GM21825 (cell line): ENCODE data around the gene BRSK2.

Experiments used
- ATAC-seq: cut with Tn5 transposase; IDR thresholded peaks from one replicate; pipeline ENCODE4 v1.9.1; 2021; ENCODE audit warnings: mild to moderate bottlenecking, moderate library complexity; ENCODE audit not compliant: unreplicated experiment

Gene BRSK2

DNA sequence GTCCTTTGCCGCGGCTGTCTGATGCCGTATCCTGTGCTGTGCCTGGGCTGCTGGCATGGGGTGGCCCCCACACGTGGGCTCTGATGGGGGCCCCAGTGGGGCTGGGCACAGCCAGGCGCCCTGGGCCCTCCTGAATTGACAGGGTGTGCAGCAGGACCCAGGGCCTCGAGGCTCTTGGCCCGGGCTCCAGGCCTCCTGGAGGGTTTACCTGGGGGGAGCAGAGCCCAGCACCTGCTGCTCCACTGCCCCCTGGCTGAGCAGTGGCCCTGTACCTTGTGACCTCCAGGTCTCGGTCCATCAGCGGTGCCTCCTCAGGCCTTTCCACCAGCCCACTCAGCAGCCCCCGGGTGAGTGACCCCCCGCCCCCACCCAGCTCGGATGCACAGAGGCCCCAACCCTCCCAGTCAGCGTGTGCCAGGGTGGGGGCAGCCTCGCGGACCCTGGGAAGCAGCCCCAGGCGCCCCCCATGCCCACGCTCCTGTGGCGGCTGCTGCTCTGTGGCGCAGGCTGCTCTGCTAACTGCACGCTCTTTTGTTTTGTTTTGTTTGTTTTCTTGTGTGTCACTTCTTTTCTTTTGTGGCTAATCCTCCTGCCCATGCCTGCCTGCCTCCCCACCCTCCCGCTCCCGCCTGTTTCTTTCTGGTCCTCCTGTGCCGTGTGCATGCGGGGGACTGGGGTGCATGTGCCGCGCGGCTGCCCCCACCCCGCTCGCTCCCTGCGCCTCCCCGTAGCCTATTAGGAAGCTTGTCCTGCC lies 59.9 kb downstream of the BRSK2 start:
- ATAC-seq, result no peak

DNA sequence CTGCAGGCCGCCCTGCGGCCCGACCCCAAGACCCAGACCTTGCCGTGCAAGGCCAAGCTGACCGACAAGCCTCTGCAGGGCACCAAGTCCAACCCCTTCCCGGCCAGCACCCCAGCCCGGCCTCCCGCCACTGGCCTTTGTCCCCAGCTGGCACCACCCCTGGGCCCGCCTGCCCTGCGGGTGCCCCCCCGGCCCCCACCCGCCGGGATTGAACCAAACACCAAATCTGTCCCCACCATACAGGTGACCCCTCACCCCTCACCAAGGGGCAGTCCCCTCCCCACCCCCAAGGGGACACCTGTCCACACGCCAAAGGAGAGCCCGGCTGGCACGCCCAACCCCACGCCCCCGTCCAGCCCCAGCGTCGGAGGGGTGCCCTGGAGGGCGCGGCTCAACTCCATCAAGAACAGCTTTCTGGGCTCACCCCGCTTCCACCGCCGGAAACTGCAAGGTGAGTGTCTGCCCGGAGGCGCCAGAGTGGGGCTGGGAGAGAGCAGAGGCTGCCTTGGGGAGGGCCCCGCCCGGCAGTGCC lies 60.7 kb downstream of the BRSK2 start:
- no peak for ATAC-seq

GRCh38 chr11:1450949-1451710 lies 61.4 kb downstream of the BRSK2 start:
- no peak for ATAC-seq

GRCh38 chr11:1451781-1452470 lies 62.2 kb downstream of the BRSK2 start:
- ATAC-seq, result no peak

DNA sequence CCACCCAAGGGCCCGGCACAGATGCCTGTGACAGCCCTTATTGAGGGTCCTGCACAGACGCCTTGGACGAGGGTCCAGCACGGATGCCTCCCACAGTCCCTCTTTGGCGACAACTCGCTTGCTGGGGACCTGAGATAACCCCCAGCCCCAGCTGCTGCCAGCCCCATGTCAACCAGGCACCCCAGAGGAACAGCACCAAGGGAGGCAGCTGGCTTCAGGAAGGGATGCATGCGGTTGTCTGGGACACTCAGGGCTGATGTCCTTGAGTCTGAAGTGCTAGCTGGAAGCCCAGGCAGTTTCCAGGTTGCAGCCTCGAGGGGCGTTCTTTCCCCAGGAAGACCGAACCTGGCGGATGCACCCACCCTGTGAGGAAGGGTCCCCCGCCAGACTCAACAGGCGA lies 63.0 kb downstream of the BRSK2 start:
- no peak for ATAC-seq

DNA sequence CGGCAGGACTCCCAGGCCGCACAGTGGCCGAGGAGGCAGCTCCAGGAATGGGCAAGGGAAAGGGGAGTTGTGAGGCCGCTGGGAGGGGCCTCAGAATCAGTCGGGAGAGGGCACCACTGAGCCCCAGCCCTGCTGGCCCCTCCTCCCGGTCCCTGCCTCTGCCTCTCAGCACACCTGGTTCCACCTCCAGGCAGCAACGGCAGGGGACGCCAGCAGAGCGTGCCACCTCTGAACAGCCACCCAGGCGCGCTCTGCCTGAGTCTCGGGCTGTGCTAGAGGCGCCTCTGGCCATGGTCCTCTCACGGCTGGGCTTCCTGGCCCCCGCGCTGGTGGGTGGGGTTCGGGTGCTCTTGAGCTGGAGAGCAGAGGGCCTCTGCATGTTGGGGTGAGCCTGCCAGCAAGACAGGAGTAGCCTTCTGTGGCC lies 63.9 kb downstream of the BRSK2 start:
- ATAC-seq, result no peak

DNA sequence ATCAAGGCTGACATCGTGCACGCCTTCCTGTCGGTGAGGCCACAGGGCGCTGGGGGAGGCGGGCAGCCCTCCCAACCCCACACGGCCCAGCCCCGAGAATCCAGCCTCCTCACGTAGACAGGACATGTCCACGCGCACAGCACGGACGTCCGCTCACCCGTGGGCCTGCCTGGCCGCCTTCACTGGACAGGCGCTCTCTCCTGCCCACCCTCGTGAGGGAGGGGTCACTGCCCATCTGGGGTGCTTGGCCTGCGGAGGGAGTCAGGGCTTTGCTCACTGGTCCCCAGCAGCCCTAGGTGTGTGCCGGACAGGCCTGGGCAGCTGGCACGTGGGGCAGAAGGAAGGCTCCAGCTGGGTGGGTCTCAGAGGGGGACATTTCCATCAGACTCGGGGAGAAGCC lies 64.8 kb downstream of the BRSK2 start:
- no peak for ATAC-seq

GRCh38 chr11:1455032-1455762 lies 65.5 kb downstream of the BRSK2 start:
- no peak for ATAC-seq

GRCh38 chr11:1455763-1456060 lies 66.0 kb downstream of the BRSK2 start:
- no peak for ATAC-seq

DNA sequence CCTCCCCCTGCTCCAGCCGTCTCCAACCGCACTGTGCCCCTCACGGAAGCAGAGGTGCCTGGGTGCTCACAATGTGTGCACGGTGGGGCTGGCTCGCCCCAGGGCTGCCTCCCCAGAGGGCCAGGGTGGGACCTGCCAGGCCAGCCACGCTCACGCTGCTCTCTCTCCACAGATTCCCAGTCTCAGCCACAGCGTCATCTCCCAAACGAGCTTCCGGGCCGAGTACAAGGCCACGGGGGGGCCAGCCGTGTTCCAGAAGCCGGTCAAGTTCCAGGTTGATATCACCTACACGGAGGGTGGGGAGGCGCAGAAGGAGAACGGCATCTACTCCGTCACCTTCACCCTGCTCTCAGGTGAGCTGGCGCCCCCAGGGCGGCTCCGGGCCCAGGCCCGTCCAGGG lies 66.4 kb downstream of the BRSK2 start:
- no peak for ATAC-seq

DNA sequence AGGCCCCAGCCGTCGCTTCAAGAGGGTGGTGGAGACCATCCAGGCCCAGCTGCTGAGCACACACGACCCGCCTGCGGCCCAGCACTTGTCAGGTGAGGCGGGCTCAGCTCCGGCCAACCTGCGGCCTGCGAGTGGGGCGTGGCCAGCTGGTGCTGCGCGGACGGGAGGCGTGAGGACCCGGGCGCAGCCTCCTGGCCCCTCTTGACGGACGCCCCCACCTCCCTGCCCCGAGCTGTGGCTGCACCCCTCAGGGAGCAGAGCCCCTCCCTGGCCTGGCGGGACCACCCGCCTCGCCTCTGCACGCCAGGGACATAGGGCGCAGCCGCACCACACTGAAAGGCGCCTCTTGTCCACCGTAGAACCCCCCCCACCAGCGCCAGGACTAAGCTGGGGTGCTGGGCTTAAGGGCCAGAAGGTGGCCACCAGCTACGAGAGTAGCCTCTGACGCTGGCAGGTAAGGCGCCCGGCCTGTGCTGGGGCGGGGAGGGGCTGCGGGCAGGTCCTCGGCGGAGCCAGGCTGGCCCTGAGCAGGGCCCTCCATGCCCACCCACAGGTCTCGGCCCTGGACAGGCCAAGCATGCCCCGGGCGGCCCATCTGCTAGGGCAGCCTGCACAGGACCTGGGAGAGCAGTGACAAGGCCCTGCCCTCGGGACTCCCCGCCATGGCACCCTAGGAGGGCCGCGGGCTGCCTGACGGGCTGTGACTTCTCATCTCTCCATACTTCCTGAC lies 67.0 kb downstream of the BRSK2 start:
- ATAC-seq, result no peak

- ATAC-seq, result no peak
Observed at GRCh38 chr11:1457326-1457680, 67.6 kb downstream of the BRSK2 start.

GRCh38 chr11:1457856-1458255 lies 68.1 kb downstream of the BRSK2 start:
- ATAC-seq, result no peak

DNA sequence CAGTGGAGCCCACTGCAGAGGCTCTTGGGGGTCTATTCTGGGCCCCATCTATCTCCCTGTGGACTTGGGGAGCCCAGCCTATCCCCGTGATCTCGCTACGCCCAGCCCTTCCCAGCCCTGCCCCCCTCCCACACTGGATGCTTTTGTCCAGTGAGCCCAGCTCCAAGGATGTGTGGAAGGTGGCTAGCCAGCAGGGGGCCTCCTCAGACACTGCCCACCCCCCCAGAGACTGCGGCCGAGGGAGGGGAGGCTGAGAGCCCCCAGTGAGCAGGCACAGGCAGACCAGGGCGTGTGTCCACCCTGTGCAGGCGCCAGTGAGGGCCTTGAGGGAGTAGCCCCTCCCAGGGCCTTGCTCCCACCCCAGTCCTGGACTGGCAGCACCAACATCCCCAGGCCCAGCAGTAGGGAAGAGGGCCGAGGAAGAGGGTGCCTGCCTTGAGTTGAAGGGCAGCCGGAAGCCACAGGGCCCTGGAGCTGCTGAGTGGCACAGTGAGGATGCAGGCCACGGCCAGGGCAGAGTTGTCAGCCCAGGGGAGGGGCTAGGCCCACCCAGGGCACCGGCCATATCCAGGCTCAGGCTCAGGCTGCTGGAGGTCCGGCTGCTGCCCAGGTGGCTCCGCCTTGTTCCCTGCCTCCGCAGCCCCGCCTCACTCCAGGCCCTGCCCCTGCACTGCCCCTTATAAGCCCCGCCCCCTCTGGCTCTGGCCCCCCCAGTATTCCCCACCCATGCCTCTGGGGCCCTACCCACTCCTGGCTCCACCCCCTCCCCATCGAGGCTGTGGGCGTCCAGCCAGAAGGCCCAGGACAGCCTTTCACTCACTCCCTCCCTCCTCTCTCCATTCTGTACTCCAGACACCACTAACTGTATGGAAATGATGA lies 68.8 kb downstream of the BRSK2 start:
- no peak for ATAC-seq

- ATAC-seq, result no peak
Observed at GRCh38 chr11:1459219-1459575, 69.5 kb downstream of the BRSK2 start.

GRCh38 chr11:1459764-1460395 lies 70.1 kb downstream of the BRSK2 start:
- ATAC-seq, result no peak

GRCh38 chr11:1460396-1460985 lies 70.8 kb downstream of the BRSK2 start:
- ATAC-seq, result no peak

DNA sequence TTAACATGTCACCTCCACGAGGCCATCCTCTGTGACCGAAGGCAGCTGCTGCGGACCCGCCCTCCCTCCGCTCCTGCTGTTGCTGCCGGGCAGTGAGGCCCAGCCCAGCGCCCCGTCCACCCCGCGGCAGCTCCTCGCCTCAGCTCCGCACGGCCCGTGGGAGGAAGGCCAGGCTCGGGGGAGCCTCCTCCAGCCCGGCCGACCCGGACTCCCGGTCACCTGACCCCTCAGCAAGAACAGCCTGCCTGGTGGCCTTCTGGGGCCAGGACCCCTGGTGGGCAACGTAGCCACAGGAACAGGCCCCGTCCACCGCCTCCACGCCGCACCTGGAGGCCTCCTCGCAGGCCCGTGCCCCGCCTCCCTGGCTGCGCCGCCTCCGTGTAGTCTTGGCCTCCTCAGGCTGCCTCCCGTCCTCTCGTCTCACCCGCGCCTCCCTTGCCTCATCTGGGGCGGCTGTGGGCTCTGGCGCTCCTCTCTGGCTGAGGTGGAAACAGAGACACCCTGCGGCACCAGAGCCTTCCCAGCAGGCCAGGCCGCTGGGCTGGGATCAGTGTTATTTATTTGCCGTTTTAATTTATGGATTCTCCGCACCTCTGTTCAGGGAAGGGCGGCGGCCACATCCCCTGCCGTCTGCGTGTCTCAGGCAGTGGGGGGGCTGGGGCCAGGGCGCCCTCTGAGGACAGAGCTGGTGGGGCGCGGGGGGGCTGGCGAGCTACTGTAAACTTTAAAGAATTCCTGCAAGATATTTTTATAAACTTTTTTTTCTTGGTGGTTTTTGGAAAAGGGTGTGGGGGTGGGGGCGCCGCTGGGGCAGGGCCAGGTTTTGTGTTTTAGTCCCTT lies 71.5 kb downstream of the BRSK2 start:
- ATAC-seq, result no peak
